GM23248 (cell line): Measurements from ENCODE around the gene ZFP90. TPM values are rescaled to one million over a fixed set of nuclear protein-coding genes. Genes with fewer than 3 reads are reported as not detected.

ENCODE experiments used
- DNase-seq: peaks from one replicate; pipeline ENCODE4 v3.0.0-alpha.2; 2015
- H2AFZ ChIP-seq: fragments of 200-600 bp; sonication (generic); 2 replicates; pipeline ENCODE4 v1.6.1; 2016; ENCODE audit warnings: antibody characterized with exemption
- H3F3A ChIP-seq: fragments of 200-600 bp; sonication (generic); 2 replicates; pipeline ENCODE4 v1.6.1; 2016; ENCODE audit warnings: mild to moderate bottlenecking, antibody characterized with exemption, mixed run types; ENCODE audit not compliant: insufficient read depth
- H3K27ac ChIP-seq: fragments of 200-600 bp; sonication (generic); 2 replicates; pipeline ENCODE4 v1.5.1; 2016; ENCODE audit warnings: mild to moderate bottlenecking
- H3K27me3 ChIP-seq: fragments of 200-600 bp; sonication (generic); replicated peaks from 2 replicates; pipeline ENCODE4 v1.6.1; 2016; ENCODE audit warnings: mild to moderate bottlenecking; ENCODE audit not compliant: insufficient read depth
- H3K36me3 ChIP-seq: fragments of 200-600 bp; sonication (generic); 2 replicates; pipeline ENCODE4 v1.6.1; 2016; ENCODE audit warnings: low read depth, mild to moderate bottlenecking
- H3K4me1 ChIP-seq: fragments of 200-600 bp; sonication (generic); 2 replicates; pipeline ENCODE4 v1.6.1; 2016; ENCODE audit warnings: mild to moderate bottlenecking; ENCODE audit not compliant: insufficient read depth
- H3K4me2 ChIP-seq: fragments of 200-600 bp; sonication (generic); one replicate; pipeline ENCODE4 v1.6.1; 2016; ENCODE audit warnings: mild to moderate bottlenecking; ENCODE audit not compliant: unreplicated experiment
- H3K4me3 ChIP-seq: fragments of 200-600 bp; sonication (generic); 2 replicates; pipeline ENCODE4 v1.5.1; 2016; ENCODE audit warnings: mild to moderate bottlenecking
- H3K79me2 ChIP-seq: fragments of 200-600 bp; sonication (generic); 2 replicates; pipeline ENCODE4 v1.6.1; 2016; ENCODE audit warnings: mild to moderate bottlenecking; ENCODE audit not compliant: insufficient read depth
- H3K9ac ChIP-seq: fragments of 200-600 bp; sonication (generic); 2 replicates; pipeline ENCODE4 v1.6.1; 2016; ENCODE audit warnings: mild to moderate bottlenecking
- H3K9me2 ChIP-seq: fragments of 200-600 bp; sonication (generic); 2 replicates; pipeline ENCODE4 v1.6.1; 2016; ENCODE audit warnings: mixed run types, mild to moderate bottlenecking, moderate library complexity; ENCODE audit not compliant: insufficient read depth
- H3K9me3 ChIP-seq: fragments of 200-600 bp; sonication (generic); one replicate; pipeline ENCODE4 v1.6.1; 2017; ENCODE audit warnings: low read depth
- H4K20me1 ChIP-seq: fragments of 200-600 bp; sonication (generic); 2 replicates; pipeline ENCODE4 v1.6.0; 2016; ENCODE audit not compliant: insufficient read depth
- EZH2 ChIP-seq: fragments of 200-600 bp; sonication (generic); IDR thresholded peaks from 2 replicates; pipeline ENCODE4 v1.6.1; 2018; ENCODE audit warnings: antibody characterized with exemption, mild to moderate bottlenecking; ENCODE audit not compliant: insufficient read depth, poor library complexity, severe bottlenecking
- EZH2phosphoT487 ChIP-seq: fragments of 200-600 bp; sonication (generic); IDR thresholded peaks from 2 replicates; pipeline ENCODE4 v1.6.1; 2018; ENCODE audit warnings: antibody characterized with exemption, moderate library complexity, mild to moderate bottlenecking, low read depth; ENCODE audit not compliant: insufficient read depth
- WGBS, 2 experiments: methylation state at CpG; one replicate each; pipeline ENCODE4 v1.1.6; 2015 to 2017; ENCODE audit warnings: low lambda C conversion rate in 2 of 2, low coverage in 1 of 2; ENCODE audit errors: missing lambda C conversion rate in 2 of 2; 5-methylcytosine and 5-hydroxymethylcytosine counted together
- in situ Hi-C: fragments of 300-500 bp; cut with MboI; formaldehyde crosslinking; loops from 2 replicates; pipeline ENCODE4 v1.15.0; 2020
- polyA plus RNA-seq: library from polyadenylated mRNA; unstranded; fragments of >200 nt; fragmentation: Nextera tagmentation; extraction: Ambion mirVana; gene quantifications from 2 replicates; pipeline ENCODE4 v1.2.1, GENCODE V29; 2016
- total RNA-seq: library from RNA; depleted of rRNA; stranded (reverse); fragments of >200 nt; shearing (Covaris generic); gene quantifications from 2 replicates; pipeline ENCODE4 v1.2.3, GENCODE V29; 2014

ZFP90 gene
- total and polyA plus RNA-seq, 2 experiments from 2014 or later, result 11.9 to 20.6 TPM

DNA sequence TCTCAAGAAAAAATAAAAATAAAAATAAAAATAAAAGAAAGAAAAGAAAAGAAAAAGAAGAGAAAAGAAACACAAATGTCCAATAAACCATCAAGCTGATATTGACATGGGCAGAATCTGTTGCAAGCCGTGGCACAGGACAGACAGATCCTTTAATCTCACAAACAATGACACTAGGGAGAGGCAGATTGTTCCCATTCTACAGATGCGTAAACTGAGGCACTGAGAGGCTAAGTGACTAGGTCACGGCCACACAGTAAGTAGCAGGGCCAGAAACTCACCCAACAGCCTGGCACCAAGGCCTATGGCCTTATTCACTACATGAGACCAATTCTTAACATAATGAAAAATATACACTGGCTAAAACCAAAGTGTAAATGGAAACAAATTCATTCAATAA is 28.3 kb upstream of the ZFP90 start:
- WGBS, 2 experiments, result 93 to 96% methylated on average over 3 of the region's 3 CpGs
- no peak overlapping the region for H3K27ac ChIP-seq
- H3K4me2 ChIP-seq, result no peak overlapping the region
- H3K9me3 ChIP-seq, result no peaks in the 10 kb centered on the region
- TF ChIP-seq EZH2, result no peak
- no peak for TF ChIP-seq EZH2phosphoT487
- H3K4me1 ChIP-seq, result peaks cover 6% of the 10 kb centered on the region; the same call in 1 of the 2 replicates
- H3K9ac ChIP-seq, result no peak overlapping the region
- DNase-seq, result no peak
- H3K36me3 ChIP-seq, result no peaks in the 10 kb centered on the region
- H2AFZ ChIP-seq, result no peak overlapping the region
- in situ Hi-C loops, result no loop called here
- no peaks in the 10 kb centered on the region for H3K79me2 ChIP-seq
- no peaks in the 10 kb centered on the region for H4K20me1 ChIP-seq
- no peaks in the 10 kb centered on the region for H3K27me3 ChIP-seq
- no peaks in the 10 kb centered on the region for H3F3A ChIP-seq
- no peak overlapping the region for H3K4me3 ChIP-seq
- no peaks in the 10 kb centered on the region for H3K9me2 ChIP-seq

DNA sequence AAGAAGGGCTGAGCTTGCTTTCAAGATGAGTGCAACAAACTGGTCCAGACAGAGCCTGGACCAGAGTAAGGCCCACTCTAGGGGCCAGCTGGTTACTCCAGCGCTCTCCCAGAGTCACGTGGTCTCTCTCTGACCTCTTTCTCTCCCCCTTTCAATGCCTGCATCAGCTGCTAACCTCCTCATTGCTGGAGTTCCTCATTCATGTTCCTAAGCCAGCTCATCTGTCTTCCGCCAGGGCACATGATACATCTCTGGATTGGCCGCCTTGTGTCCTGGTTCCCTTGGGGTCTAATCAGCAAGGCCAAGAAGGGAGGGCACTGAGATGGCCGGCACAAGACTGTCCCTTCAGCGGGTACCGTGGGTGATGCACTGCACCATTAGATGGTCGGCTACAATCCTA is 26.9 kb upstream of the ZFP90 start:
- H3F3A ChIP-seq, result no peaks in the 10 kb centered on the region
- no peaks in the 10 kb centered on the region for H3K36me3 ChIP-seq
- no peak overlapping the region for H2AFZ ChIP-seq
- H3K4me1 ChIP-seq, result no peaks in the 10 kb centered on the region
- in situ Hi-C loops, result no loop called here
- no peaks in the 10 kb centered on the region for H3K79me2 ChIP-seq
- H3K4me3 ChIP-seq, result no peak overlapping the region
- 62 to 67% methylated on average over 8 of the region's 8 CpGs for WGBS, 2 experiments
- H4K20me1 ChIP-seq, result no peaks in the 10 kb centered on the region
- TF ChIP-seq EZH2phosphoT487 (no peak), EZH2 (no peak)
- no peaks in the 10 kb centered on the region for H3K9me2 ChIP-seq
- H3K9ac ChIP-seq, result no peak overlapping the region
- H3K4me2 ChIP-seq, result no peak overlapping the region
- H3K27ac ChIP-seq, result no peak overlapping the region
- DNase-seq, result no peak
- H3K27me3 ChIP-seq, result no peaks in the 10 kb centered on the region
- H3K9me3 ChIP-seq, result no peaks in the 10 kb centered on the region

DNA sequence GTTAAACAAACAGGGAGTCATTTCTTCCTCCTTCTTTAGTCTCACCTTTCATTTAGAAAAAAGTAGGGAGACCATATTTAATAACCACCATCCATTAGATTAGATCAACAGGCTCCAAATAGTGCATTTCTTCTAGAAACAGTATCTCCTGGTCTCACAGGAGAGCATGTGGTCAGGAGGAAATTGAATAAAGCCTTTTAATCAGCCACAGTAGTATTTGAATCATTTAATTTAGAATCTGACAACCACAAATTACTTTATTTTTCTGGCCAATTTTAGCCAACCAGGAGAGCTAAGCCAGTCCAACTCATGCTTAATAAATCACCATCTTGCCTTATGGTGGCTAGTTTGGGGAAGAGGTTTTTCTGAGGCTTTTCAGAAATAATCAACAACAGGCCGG is 26.3 kb upstream of the ZFP90 start:
- no peak for DNase-seq
- Histone ChIP-seq H3K9me3 (no peaks in the 10 kb centered on the region), H2AFZ (no peak overlapping the region), H3K4me3 (no peak overlapping the region), H3K79me2 (no peaks in the 10 kb centered on the region), H3K4me1 (no peaks in the 10 kb centered on the region), H4K20me1 (no peaks in the 10 kb centered on the region), H3F3A (no peaks in the 10 kb centered on the region), H3K4me2 (no peak overlapping the region), H3K27ac (no peak overlapping the region), H3K9me2 (no peaks in the 10 kb centered on the region), H3K36me3 (no peaks in the 10 kb centered on the region), H3K27me3 (no peaks in the 10 kb centered on the region), H3K9ac (no peak overlapping the region)
- TF ChIP-seq EZH2phosphoT487 (no peak), EZH2 (no peak)
- WGBS, 2 experiments, result 83 to 93% methylated on average over 1 of the region's 1 CpG
- in situ Hi-C loops, result no loop called here

DNA sequence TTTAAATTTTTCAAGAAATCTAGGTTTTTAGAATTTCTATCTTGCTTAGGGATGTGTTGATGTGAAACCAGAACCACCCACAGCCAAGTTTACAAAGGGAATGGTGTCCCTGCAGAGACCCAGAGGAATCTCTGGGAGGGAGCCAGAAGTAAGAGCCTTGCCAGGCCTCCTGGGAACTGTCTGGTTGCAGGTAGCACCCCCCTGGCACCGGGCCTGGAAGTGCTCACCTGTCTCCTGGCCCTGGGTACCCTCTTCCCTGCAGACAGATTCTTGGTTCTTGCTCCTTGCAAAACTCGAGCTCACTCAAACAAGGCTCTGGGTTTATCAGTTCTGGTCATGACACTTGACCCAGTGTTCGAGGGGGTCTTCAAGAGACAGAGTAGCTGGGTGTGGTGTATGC is 24.6 kb upstream of the ZFP90 start:
- H3K9me3 ChIP-seq, result no peaks in the 10 kb centered on the region
- WGBS, 2 experiments, result 26 to 30% methylated on average over 3 of the region's 3 CpGs
- H3K4me3 ChIP-seq, result no peak overlapping the region
- H3K4me2 ChIP-seq, result no peak overlapping the region
- TF ChIP-seq EZH2phosphoT487 (no peak), EZH2 (no peak)
- no peaks in the 10 kb centered on the region for H3K36me3 ChIP-seq
- H4K20me1 ChIP-seq, result no peaks in the 10 kb centered on the region
- no peak overlapping the region for H3K27ac ChIP-seq
- no peaks in the 10 kb centered on the region for H3F3A ChIP-seq
- no peaks in the 10 kb centered on the region for H3K4me1 ChIP-seq
- no peak overlapping the region for H2AFZ ChIP-seq
- H3K9me2 ChIP-seq, result no peaks in the 10 kb centered on the region
- no peaks in the 10 kb centered on the region for H3K79me2 ChIP-seq
- DNase-seq, result no peak
- no peaks in the 10 kb centered on the region for H3K27me3 ChIP-seq
- no peak overlapping the region for H3K9ac ChIP-seq
- in situ Hi-C loops, result no loop called here

DNA sequence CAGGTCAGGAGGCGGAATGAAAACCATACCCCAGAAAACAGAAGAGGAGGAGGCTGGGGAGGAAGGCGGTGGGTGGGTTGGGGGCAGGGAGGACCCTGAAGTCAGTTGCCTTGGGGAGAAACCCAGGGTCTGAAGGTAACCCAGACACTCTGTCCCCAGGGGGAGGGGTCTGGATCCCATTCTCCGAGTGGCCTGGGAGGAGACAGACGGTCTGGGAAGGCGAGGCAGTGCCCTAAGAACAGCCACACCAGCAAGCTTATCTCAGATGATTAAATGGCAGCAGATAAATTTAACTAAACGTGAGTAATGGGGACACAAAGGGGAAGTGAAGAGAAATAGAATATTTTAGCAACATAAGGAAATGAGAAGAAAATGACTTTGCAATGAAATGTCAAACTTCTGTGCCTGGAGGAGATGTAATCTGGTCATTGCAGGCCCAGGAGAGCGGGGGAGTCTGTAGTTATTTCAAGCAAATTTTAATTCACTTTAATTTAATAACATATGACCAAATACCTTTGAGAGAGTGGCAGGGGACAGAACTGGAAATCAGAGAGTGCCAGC is 21.4 kb upstream of the ZFP90 start:
- WGBS, 2 experiments, result 46 to 58% methylated on average over 7 of the region's 7 CpGs
- H3K36me3 ChIP-seq, result no peaks in the 10 kb centered on the region
- H3F3A ChIP-seq, result no peaks in the 10 kb centered on the region
- H4K20me1 ChIP-seq, result no peaks in the 10 kb centered on the region
- no peak for DNase-seq
- H3K9me2 ChIP-seq, result no peaks in the 10 kb centered on the region
- H3K4me1 ChIP-seq, result no peaks in the 10 kb centered on the region
- no peak overlapping the region for H3K27ac ChIP-seq
- H3K4me2 ChIP-seq, result no peak overlapping the region
- H3K27me3 ChIP-seq, result no peaks in the 10 kb centered on the region
- no peaks in the 10 kb centered on the region for H3K79me2 ChIP-seq
- no peak overlapping the region for H2AFZ ChIP-seq
- in situ Hi-C loops, result no loop called here
- no peaks in the 10 kb centered on the region for H3K9me3 ChIP-seq
- no peak overlapping the region for H3K9ac ChIP-seq
- TF ChIP-seq EZH2phosphoT487 (no peak), EZH2 (no peak)
- H3K4me3 ChIP-seq, result no peak overlapping the region
